HG02840 (cell line): ENCODE measurements around the gene PAK1.
"Not testable (repeated sequence)": the region's sequence is repeated elsewhere in the genome, so short reads cannot be mapped to it uniquely, and the experiment has no call there.

Experiments used
- ATAC-seq: cut with Tn5 transposase; IDR thresholded peaks from one replicate; pipeline ENCODE4 v1.9.1; 2021; ENCODE audit warnings: mild to moderate bottlenecking, moderate library complexity, moderate number of reproducible peaks; ENCODE audit not compliant: unreplicated experiment, low FRiP score

PAK1 gene

DNA sequence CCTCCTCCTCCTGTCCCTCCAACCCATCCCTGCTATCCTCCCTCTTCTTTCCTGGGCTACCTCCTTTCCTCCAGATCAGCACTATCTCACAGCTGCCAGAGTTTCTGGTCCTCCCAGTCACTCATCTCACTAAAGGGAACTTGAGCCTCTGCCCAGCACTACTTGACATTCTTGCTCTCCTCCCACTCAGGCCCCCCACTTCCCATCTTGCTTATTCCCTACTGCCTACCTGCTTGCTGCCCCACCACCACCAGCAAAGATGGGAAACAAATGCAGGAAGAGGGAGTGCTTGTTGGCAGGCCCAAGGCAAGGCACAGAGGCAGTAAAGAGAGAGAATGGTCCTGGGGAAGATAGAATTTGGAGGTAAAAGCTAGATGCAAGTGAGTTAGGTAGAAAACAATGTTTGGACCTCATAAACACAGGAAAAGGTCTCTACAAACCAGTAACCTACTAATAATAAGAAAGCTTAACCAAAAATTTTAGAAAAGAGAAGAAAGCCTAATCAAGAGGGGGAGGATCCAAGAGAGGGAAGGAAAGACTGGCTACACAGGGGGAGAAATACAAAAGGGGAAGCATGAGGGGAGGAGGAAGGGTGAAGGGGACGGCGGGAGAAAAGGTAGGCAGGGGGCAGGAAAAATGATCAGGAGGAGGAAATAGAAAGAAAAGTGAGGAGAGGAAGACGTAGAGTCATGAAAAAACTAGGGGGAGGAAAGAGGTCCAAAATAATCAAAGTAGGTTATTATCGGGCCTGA is 63.6 kb downstream of the PAK1 start:
- ATAC-seq = no peak

DNA sequence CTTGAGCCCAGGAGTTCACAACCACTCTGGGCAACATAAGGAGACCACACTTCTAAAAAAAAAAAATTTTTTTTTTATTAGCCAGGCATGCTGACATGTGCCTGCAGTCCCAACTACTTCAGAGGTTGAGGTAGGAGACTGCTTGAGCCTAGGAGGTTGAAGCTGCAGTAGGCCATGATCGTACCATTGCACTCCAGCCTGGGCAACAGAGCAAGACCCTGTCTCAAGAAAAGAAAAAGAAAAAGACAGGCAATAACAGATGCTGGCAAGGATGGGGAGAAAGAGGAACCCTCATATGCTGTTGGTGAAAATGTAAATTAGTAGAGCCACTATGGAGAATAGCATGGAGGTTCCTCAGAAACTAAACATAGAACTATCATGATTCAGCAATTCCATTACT is 64.8 kb downstream of the PAK1 start:
- no peak for ATAC-seq

DNA sequence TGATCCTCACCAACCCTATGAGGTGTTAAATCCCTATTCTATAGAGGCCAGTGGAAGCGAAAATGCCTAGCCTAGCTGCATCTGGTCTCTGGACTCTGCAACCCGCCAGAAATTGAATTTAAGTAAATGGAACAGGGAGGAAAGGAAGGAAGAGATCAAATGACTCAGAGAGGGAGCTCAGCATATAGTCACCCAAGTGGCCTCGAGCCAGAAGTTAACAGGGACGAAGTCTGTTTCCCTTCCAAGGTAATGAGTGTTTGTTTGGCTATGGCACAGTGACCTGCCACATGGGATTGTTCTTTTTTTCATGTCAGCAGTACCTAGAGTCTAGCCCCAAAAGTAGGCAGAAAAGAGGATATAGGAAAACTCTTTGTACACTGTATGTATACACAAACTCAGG is 66.3 kb downstream of the PAK1 start:
- ATAC-seq = no peak

DNA sequence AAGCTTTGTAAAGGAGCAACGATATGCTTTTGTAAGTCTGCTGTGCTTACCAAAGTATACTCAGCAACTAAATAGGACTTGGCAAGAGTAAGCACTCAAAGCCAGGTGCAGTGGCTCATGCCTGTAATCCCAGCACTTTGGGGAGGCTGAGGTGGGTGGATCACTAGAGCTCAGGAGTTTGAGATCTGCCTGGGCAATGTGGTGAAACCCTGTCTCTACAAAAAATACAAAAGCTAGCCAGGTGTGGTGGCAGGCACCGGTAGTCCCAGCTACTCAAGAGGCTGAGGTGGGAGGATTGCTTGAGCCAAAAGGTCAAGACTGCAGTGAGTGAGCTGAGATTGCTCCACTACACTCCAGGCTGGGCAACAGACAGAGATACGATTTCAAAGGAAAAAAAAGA is 67.5 kb downstream of the PAK1 start:
- ATAC-seq = no peak

DNA sequence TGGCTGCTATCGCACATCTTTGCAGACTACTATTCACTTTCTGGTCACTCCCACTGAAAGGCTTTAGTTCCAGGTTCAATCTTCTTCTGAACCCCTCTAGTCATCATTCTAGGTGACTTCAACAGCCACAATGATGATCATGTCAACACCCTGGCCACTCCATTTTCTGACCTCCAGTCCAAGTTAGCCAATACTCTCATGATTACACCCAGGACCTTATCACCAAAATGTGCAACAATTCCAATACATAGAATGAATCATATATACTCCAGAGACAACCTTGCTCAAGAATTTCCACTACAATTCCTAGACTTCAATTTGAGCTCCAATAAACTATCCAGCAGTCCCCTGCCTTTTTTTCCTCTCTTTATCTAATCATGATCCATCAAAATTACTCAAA is 70.7 kb downstream of the PAK1 start:
- ATAC-seq = no peak

DNA sequence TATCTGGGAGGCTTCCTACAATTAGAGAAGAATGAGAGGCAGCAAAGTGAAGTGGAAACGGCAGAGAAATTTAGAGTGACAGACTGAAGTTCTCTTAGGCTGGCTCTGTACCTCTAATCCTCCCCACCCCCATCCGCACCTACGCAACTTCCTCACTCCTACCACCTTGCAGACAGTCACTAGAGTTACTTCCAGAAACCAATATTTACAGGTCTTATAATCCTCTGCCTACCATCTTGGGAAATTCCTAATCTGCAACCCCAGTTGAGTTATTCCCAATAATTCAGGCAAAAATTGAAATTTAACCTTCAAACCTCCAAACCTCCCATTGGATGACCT is 71.7 kb downstream of the PAK1 start:
- ATAC-seq = no peak

DNA sequence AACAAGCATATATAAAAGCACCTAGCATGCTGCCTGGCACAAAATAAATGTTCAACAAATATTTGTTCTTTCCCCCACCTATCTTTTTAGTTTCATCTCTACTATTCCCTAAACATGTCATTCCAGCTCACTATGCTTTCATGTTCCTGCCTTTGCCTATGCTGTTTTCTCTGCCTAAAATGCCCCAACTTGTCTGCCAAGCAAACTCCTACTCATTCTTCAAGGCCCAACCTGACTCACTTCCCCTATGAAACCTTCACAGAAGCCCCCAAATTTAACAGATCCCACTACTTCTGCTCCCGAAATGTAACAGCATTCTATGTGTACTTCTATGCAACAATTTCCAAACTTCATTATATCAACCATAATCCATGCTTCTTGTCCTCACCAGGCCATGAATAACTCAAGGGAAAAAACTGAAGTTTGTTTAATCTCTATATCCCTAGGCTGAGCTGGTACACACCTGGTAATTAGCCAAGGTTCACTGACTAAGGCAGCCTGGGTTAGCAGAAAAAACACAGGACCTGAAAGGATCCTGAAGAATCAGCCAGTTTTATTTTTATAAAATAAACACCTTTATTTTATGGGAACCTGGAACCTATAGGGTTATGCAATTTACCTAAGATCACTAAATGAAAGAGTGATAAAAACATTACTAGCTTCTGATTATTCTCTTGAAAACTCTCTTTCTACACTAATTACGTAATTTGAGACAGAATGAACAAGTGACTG is 72.2 kb downstream of the PAK1 start:
- ATAC-seq = no peak

DNA sequence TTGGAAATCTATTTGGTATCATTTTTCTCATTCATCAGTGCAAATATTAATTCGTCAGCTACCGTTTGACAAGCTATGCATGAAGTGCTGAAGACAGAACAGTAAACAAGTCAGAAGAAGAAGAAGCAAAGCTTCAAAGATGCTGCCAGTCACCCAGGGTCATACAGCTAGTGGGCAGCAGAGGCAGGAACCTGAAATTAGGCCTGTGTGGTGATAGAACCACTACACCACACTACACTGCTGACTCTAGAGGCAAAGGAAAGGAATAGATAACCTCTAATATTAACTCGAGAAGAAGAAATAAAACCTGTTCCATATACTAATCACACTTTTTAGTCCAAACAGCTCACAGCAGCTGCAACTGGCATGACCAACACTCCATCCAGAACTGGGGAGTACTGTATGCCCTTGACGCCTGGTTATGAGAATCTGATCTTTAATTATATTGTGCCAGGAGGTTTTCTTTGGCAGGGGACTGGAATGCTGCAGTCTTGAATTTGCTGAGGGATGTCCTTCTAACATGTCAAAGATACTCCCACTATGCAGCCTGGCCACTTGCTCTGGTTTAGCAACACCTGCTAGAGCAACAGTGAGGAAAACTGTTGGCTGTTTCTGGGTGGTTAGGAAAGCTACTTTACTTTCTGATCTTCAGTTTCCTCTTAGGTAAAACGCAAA is 73.0 kb downstream of the PAK1 start:
- ATAC-seq = no peak

DNA sequence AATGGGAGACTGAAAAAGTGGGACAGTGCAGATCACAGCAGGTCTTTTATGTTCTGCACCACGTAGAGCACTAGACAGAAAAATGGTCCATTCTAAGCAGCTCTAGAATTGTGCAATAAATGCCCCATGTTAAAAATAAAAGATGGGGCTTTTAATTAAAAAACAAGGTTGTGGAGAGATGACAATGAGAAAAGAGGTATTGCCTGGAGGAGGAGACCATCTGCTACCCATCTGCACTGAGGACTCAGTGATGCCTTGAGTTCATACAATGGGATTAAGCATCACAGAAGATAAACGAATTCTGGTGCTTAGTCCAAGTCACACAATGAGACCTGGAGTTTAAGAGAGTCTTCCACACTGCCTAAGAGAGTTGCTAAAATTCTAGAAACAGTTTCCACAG is 73.6 kb downstream of the PAK1 start:
- no peak for ATAC-seq

DNA sequence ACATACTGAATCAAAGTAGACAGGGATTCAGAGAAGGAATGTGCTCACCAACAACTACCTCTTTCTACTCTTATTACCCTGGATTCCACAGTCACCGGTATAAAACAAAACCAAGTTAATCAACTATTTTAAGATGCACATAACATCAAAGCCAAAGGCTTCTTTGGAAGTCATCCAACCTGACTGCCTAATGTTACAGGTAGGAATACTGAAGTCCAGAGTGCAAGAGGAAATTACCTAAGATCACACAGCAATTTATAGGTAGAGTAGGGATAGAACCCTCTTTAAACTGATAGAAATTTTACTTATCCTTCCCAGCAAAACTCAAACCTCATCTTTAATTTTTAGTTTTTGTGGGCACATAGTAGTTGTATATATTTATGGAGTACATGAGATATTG is 76.3 kb downstream of the PAK1 start:
- ATAC-seq = no peak

DNA sequence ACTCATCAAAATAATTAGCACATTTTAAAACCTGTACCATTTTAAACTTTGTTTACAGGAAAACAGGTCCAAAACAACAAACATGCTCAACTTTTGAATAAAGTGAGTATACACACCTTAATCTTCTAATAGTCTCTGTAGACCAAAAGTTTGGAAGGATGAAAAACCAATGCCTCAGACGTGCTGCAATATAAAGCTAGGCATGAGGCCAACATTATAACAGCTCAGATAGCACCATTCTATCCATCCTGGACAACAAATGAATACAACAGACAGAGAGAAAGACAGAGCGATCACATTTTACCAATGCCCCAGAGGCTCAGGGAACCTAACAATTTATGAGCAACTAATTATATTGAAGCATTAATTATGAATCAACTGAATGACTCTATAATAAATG is 77.0 kb downstream of the PAK1 start:
- no peak for ATAC-seq

DNA sequence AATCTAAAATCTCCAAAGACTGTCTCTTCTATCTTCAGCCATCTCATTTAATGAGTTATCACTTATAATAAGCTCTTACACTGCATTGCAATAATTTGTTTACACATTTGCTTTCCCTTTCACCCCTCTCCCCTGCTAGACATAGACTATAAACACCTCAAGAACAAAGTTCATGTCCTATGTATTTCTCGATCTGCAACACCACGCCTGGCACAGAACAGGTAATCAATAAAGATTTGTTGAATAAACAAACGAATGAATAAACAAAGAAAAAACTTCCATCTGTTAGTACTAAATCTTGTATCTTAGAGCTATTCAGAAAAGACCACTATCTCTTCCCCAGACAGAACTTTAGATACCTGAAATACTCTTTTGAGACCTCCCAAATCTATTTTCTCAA is 77.6 kb downstream of the PAK1 start:
- ATAC-seq = no peak

DNA sequence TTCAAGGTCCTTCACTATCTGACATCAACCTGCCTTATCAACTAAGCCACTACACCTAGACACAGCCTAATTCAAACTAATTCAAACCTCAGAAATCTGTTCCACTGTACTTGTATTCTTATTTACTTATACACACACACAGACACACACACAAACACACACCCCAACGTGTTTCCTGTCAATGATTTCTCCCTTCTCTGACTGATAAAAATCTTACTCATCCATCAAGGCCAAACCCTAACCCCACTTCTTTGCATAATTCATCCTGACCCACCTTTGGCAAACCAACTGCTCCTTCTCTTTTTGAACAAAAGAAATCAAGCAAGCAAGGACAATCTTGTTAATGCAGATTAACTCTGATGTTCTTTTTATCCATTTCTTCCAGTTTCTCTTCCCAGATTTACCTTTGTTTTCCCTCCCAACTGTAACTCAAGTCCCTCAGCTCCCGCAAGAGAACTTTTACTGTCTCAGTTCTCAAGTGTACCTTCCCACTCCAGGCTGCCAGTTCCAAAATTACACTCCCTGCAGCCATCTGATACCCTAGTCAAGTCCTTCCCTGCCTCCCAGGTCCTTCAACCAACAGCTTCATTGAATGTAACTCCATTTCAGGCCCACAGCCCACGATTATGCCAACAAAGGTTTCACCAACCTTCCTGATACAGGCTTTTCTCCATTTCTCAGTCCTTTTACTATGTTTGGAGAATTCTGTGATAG is 78.3 kb downstream of the PAK1 start:
- no peak for ATAC-seq

DNA sequence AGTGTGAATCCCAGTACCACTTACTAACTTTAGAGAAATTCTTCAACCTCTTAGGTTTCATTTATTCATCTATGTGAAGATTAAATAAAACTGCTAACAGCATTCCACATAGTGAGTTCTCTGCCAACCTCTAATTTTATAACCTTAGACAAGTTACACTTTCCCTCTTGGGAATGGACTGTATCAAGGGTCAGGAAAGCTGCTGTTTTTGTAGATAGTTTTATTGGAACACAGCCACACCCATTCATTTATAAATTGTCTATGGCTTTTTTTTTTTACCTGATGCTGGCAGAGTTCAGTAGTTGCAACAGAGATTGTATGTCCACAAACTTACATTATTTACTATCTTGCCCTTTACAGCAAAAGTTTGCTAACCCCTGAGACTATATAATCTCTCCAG is 81.1 kb downstream of the PAK1 start:
- ATAC-seq = no peak

DNA sequence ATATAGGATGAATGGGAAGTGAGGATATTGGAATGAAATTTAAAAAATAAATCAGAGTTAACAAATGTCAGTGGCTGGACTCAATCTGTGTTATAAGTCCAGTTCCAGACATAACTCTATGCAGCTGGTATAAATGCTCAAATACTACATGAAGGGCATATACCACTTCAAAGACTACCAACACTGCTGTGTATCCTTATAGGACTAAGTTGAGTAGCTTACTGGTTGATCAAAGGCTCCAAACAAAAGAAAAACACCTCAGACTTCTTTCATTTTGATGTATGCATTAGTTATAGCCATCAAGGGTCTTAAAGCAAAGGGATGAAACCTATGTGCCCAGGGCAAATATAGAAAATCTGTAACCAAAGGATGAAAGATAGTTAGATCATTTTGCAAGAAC is 86.2 kb downstream of the PAK1 start:
- ATAC-seq = no peak

DNA sequence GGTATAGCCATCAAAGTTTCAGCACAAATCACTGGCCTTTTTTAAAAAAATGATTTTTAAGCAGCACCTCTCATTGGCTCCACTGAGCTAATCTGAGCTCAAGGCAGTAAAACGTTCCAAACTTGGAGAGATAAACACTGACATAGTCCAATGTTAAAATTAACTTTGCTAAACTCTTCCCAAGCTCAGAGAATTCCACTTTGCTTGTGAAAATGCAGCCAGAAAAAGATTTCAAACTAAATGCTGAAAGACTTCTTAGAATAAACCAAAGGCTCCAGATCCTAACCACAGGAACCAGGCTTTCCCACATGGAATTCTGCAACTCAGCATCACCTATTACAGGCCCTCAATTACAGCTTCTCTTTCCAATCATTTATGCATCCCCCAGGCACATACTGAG is 87.7 kb downstream of the PAK1 start:
- ATAC-seq = no peak

DNA sequence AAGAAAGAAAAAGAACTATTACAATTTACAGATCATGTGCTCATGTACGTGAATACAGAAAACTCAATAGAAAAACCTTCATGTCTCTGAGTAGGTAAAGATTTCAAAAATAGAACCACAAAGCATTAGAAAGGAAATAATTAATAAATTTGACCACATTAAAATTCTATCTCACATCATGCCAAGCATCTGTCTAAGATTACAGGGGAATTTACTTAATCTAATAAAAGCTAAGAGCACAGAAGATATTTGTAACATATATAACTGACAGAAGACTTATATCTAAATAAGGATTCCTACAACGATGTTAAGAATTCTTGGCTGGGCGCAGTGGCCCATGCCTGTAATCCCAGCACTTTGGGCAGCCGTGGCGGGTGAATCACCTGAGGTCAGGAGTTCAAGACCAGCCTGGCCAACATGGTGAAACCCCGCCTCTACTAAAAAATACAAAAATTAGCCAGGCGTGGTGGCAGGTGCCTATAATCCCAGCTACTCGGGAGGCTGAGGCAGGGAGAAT is 88.6 kb downstream of the PAK1 start:
- ATAC-seq = not testable (repeated sequence)

DNA sequence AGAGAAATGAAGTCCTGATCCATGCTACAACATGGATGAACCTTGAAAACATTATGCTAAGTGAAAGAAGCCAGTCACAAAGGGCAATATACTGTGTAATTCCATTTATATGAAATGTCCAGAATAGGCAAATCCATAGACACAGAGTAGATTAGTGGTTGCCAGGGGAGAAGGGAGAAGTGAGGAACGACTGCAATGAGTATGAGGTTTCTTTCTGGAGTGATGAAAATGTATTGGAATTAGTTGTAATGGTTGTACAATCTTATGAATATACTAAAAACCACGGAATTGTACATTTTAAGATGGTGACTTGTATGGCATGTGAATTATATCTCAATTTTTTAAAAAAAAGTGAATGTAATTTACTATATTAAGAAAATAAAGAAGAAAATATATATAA is 89.3 kb downstream of the PAK1 start:
- ATAC-seq = no peak

DNA sequence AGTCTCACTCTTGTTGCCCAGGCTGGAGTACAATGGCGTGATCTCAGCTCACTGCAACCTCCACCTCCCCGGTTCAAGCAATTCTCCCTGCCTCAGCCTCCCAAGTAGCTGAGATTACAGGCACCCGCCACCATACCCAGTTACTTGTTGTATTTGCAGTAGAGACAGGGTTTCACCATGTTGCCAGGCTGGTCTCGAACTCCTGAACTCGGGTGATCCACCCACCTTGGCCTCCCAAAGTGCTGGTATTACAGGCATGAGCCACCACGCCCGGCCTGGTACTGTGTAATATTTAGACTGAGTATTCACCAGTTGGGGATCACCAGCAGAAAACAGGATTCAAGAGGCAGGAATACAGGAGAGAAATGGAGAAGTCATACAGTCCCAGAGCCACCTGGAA is 90.5 kb downstream of the PAK1 start:
- not testable (repeated sequence) for ATAC-seq

DNA sequence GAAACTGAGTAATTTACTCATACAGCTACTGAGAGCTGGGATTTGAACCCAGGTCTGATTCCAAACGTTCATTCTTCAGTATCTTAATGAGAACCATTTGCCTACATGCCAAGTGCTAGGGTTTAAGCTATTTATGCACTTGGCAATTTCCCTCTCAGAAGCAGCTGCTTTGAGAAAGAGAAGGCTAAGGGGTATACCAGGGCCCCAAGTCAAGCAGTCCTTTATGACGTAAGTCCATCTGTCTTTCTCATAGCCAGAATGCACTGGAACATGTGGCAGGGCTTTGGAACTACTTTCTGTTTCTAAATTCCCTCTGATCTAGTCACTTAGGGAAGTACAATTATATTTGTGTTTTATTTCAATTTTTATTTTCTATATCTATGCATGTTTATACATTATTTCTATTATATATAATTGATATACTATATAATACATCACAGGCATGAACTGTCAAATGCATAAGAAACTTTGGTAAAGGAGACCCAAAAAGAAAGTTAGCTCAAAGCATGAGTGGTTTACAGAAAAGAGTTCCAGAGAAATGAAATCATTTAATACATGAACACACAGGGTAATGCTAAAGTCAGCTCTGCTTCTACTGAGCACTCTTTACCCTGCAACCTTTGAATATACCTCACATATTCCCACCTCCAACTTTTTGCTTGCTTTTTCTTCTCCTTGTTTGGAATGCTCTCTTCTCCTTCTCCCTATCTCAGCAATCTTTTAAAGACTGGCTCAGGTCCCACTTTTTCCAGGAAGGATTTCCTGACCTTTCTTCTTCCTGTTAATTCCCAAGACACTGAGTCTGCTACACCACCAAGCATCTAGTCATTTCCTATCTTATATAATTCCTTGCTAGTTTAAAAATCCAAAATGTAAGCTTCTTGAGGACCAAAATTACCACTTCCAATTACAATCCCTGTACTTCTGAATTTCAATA is 91.9 kb downstream of the PAK1 start:
- no peak for ATAC-seq
